Lung (tissue), 12 donors: Measurements from ENCODE around the gene ZNF366. TPM values are rescaled to one million over a fixed set of nuclear protein-coding genes. Genes with fewer than 3 reads are reported as not detected.
A peak's percentile ranks its signal among the peaks of the same experiment; 100 is the strongest.

ENCODE experiments used
- ATAC-seq: fragments of 200-7000 bp; cut with Tn5 transposase; one replicate; pipeline ENCODE4 v1.9.1; 2020; ENCODE audit warnings: moderate number of reproducible peaks; ENCODE audit not compliant: insufficient read depth, low FRiP score
- DNase-seq, 3 donors: peaks; one replicate each; pipeline ENCODE4 v3.0.0-alpha.2; 2013 to 2017
- H3K27ac ChIP-seq, 2 donors: one replicate each; pipeline ENCODE4 v1.5.1; 2013; ENCODE audit warnings: mild to moderate bottlenecking in 2 of 2, moderate library complexity in 2 of 2, control low read depth in 1 of 2, inconsistent platforms in 1 of 2, low read depth in 1 of 2, low read length in 1 of 2
- H3K27me3 ChIP-seq, 3 donors: one replicate each; pipeline ENCODE4 v1.5.1; 2013; ENCODE audit warnings: low read length in 2 of 3; ENCODE audit not compliant: control insufficient read depth in 3 of 3, insufficient read depth in 3 of 3
- H3K36me3 ChIP-seq, 4 donors: one replicate each; pipeline ENCODE4 v1.5.1; 2013; ENCODE audit warnings: low read length in 4 of 4, mild to moderate bottlenecking in 1 of 4, moderate library complexity in 1 of 4; ENCODE audit not compliant: control insufficient read depth in 4 of 4, insufficient read depth in 4 of 4
- H3K4me1 ChIP-seq, 5 donors: one replicate each; pipeline ENCODE4 v1.5.1; 2013; ENCODE audit warnings: low read length in 5 of 5, mild to moderate bottlenecking in 2 of 5, moderate library complexity in 1 of 5; ENCODE audit not compliant: control insufficient read depth in 5 of 5, insufficient read depth in 5 of 5
- H3K4me3 ChIP-seq: one replicate; pipeline ENCODE4 v1.5.1; 2013; ENCODE audit warnings: mild to moderate bottlenecking, control low read depth, moderate library complexity
- H3K9ac ChIP-seq, 2 donors: one replicate each; pipeline ENCODE4 v1.5.1; 2013; ENCODE audit warnings: low read length in 2 of 2, control low read depth in 1 of 2; ENCODE audit not compliant: insufficient read depth in 1 of 2
- H3K9me3 ChIP-seq, 4 donors: one replicate each; pipeline ENCODE4 v1.5.1; 2013; ENCODE audit warnings: low read length in 3 of 4, mild to moderate bottlenecking in 1 of 4, moderate library complexity in 1 of 4; ENCODE audit not compliant: control insufficient read depth in 4 of 4, insufficient read depth in 3 of 4
- CTCF ChIP-seq: IDR thresholded peaks from 2 replicates; pipeline ENCODE4 v1.5.1; 2012; ENCODE audit warnings: mild to moderate bottlenecking; ENCODE audit errors: control extremely low read depth, extremely low read depth
- WGBS, 2 donors: extraction: QIAGEN DNeasy Blood & Tissue Kit; methylation state at CpG; one replicate each; pipeline ENCODE4 v1.1.7; 2013; 5-methylcytosine and 5-hydroxymethylcytosine counted together
- polyA plus RNA-seq, 2 donors: library from polyadenylated mRNA; stranded (reverse); fragments of 200-250 nt; gene quantifications; one replicate each; pipeline ENCODE4 v1.2.1, GENCODE V29; 2013
- total RNA-seq, 2 donors: library from RNA; depleted of rRNA in 1 of 2; stranded (reverse); fragments of >200 nt in 1 of 2; gene quantifications; one replicate each; pipeline ENCODE4 v1.2.1, GENCODE V29; 2014 to 2021
- donor health status: control.
- donor health status: control.
- donor health status: Bipolar disorder and iron deficiency.
- donor health status: healthy.
- donor health status: DM: yes; HTN: yes; CAD: no.

ZNF366 gene
- total and polyA plus RNA-seq, 4 donors = 0.73 to 6.0 (median 3.6) TPM

- Histone ChIP-seq H3K4me1 (peaks cover 0 to 10% (median 0%) of the 10 kb centered on the region in 5 donors), H3K9me3 (no peaks in the 10 kb centered on the region), H3K9ac (no peak overlapping the region), H3K4me3 (no peak overlapping the region), H3K36me3 (no peaks in the 10 kb centered on the region), H3K27me3 (no peaks in the 10 kb centered on the region), H3K27ac (no peak overlapping the region)
- WGBS, 2 donors = 88 to 93% methylated on average over 1 of the region's 1 CpG
- ATAC-seq (no peak), DNase-seq (no peak)
- no peak for TF ChIP-seq CTCF
Measured at GRCh38 chr5:72474046-72474500, 33.1 kb downstream of the ZNF366 start.

- no peaks in the 10 kb centered on the region for H3K9me3 ChIP-seq
- H3K36me3 ChIP-seq = no peaks in the 10 kb centered on the region
- no peak overlapping the region for H3K4me3 ChIP-seq
- WGBS, 2 donors = 45 to 52% methylated on average over 6 of the region's 6 CpGs
- DNase-seq (no peak), ATAC-seq (peak; percentile 55)
- no peak for TF ChIP-seq CTCF
- H3K27me3 ChIP-seq = no peaks in the 10 kb centered on the region
- H3K9ac ChIP-seq = no peak overlapping the region
- H3K4me1 ChIP-seq = peaks cover 0 to 6% (median 3%) of the 10 kb centered on the region in 5 donors
- no peak overlapping the region for H3K27ac ChIP-seq
Measured at GRCh38 chr5:72472666-72473422, 34.4 kb downstream of the ZNF366 start.

- DNase-seq (no peak), ATAC-seq (no peak)
- Histone ChIP-seq H3K36me3 (no peaks in the 10 kb centered on the region), H3K9ac (no peak overlapping the region), H3K27me3 (no peaks in the 10 kb centered on the region), H3K27ac (no peak overlapping the region), H3K9me3 (no peaks in the 10 kb centered on the region), H3K4me3 (no peak overlapping the region), H3K4me1 (peaks cover 0 to 4% (median 0%) of the 10 kb centered on the region in 5 donors)
- no peak for TF ChIP-seq CTCF
- WGBS, 2 donors = 39 to 49% methylated on average over 1 of the region's 1 CpG
Measured at GRCh38 chr5:72472031-72472430, 35.2 kb downstream of the ZNF366 start.
